Effector CD8-positive, alpha-beta T cell (primary cell): Measurements from ENCODE around the gene ARID1B.

Experiments used
- DNase-seq: peaks from one replicate; lab custom pipeline; 2025; lab: John Stamatoyannopoulos, UW

Gene ARID1B

DNA sequence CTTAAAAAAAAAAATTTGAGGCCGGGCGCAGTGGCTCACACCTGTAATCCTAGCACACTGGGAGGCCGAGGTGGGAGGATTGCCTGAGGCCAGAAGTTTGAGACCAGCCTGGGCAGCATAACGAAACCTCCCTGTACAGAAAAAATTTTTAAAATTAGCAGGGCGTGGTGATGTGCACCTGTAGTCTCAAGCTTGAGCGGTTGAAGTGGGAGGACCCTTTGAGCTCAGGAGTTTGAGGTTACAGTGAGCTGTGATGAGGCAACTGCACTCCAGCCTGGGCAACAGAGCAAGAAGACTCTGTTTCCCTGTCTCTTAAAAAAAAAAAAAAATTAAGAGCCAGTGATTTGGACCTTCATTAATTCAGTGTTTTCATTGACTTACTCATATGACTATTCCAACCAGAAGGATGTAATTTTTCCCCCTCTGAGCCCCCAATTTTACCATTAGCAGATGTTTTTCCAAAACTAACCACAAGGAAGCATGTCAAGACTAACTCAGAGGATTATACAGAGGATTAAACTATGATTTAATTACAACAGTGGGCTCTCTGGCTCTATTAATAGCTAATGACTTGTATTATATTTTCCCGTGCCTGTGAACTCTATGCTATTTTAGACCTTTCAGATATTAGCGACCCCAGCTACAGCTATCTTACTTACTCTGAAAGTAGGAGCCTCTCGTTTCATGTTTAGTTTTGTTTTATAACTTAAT, 75.1 kb downstream of the ARID1B start:
- no peak for DNase-seq

DNA sequence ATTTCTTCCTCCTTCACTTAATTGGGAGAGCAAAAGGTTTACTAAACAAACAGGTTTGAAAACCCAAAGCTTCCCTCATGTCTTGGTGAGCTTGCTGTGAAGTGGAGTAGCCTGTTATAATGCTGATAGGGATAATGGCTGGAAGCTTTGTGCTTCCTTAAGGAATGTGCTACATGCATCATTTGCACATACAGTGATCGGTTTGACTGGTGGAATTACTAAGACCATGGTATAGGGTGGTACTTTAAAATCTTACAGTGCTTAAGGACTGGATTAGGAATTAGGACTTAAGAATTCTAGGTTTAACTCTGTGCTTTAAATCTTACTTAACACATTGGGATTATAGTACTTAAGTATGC, 75.7 kb downstream of the ARID1B start:
- no peak for DNase-seq

DNA sequence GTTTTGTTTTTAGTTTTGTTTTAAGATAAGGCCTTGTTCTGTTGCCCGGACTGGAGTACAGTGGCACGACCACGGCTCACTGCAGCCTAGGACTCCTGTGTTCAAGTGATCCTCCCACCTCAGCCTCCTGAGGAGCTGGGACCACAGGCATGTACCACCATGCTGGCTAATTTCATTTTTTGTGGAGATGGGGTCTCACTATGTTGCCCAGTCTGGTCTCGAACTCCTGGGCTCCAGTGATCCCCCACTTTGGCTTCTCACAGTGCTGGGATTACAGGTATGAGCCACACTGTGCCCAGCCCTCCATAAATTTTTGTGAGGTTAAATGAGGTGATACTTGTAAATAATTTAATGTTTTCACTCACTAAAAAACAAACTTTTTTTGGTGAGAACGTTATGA, 76.6 kb downstream of the ARID1B start:
- DNase-seq = no peak

DNA sequence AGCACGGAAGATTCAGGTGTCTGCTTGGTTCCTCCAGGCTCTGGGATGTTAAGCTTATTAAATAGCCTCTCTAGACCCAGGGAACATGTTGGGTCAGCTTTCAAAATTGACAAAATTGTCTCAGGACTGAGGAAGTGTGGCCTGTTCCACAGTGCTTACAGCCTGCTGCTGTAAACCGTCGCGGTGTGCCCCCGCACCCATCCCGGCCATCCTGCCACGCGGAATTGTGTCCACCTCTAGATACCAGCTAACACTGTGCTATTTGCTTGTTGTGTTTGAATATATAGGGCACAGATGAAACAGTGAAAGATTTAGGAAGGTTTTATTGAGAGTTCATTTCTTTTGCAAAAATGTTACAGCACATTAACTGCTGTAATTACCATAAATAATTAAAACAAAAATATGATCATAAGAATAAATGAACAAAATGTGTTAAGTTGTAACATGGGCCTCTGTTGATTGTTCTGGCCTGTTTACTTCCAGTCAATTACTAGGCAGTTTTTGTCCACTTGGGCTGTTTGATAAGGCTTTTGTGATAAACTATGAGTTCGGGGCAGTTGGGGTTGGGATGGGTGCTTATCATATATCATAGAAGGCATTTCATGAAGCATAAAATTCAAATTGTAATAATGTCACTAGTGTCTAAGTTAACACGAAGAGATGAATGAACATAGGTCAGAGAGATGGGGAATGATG, 77.4 kb downstream of the ARID1B start:
- no peak for DNase-seq

DNA sequence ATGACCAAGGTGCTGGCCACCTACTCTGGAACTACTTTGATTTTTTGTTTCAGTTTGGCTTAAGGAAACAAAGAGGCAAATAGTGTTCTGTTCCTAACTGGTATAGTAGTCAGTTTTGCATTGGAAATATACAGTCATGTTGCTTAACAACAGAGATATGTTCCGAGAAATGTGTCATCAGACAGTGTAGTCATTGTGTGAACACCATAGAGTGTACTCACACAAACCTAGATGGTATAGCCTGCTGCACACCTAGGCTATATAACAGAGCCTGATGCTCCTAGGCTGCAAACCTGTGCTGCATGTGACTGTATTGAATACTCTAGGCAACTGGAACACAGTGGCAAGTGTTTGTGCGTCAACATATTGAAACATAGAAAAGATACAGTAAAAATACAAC, 80.4 kb downstream of the ARID1B start:
- no peak for DNase-seq

DNA sequence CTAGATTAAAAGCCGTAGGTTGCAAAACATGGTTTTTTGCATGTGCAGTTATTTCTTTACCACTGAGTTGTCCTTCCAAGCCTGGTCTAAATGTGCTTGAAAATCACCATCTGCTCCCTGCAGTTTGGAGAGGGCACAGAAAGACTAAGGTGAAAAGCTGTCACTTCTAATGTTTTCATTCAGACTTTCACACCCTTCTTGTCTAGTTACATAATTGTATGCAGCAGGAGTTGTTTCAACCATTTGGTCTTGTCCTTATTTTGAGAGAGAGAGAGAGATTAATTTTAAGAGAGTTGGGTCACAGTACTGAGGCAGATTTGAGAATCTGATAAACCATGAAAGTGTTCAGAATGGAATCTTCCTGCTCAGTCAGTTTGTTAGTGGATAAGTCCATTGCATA, 82.5 kb downstream of the ARID1B start:
- no peak for DNase-seq

DNA sequence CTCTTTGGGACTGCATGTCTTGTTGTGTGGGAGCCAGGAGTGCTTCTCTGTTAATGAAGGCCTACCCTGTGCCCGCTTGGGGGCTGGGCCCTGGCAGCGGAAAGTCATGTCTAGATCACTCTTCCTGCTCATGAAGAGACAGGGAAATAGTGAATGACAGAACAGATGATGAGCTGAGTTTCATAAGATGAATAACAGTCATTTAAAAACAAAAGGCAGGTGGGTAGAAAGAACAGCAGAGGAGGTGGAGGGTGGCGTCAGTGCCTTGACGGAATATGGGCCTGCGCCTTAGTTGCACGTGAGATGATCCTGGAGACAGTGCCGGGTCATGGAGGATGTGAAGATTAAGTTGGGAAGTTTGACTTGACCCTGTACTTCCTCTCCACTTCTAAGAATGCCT, 85.5 kb downstream of the ARID1B start:
- DNase-seq = no peak

DNA sequence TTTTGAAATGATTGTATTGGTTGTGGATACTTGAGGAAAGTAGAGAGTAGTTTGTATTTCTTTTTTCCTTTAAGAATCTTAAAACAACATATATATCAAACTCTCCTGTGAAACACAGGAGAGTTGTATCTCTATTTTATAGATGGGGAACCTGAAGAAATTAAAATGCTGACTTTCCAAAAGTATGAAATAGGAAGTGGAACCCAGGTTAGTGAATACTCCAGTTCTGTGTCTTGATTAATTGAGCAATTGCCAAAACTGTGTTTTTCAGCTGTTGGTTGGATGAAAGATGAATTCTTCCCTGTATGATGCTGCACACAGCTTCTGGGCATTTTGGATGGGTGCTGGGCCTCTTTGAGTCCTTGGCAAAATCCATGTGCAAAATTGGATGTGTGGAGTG, 86.3 kb downstream of the ARID1B start:
- DNase-seq = no peak

DNA sequence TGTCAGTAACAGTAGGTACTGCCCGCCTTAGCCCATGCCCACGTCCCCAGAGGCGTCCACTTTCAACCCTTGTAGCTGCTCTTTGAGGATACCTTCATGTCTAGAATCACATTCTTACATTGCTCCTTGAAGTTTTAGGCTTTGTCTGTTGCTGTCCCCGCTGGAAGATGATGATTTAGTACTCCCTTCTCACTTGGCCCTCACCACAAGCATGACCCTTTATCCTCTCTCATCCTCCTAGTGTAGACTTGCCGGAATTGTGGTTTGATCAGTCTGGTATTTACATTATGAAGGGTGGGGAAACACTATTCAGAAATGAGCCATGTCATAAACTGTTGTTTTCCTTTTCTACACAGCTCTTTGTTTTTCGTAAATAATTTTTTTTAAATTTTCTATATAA, 87.4 kb downstream of the ARID1B start:
- no peak for DNase-seq

DNA sequence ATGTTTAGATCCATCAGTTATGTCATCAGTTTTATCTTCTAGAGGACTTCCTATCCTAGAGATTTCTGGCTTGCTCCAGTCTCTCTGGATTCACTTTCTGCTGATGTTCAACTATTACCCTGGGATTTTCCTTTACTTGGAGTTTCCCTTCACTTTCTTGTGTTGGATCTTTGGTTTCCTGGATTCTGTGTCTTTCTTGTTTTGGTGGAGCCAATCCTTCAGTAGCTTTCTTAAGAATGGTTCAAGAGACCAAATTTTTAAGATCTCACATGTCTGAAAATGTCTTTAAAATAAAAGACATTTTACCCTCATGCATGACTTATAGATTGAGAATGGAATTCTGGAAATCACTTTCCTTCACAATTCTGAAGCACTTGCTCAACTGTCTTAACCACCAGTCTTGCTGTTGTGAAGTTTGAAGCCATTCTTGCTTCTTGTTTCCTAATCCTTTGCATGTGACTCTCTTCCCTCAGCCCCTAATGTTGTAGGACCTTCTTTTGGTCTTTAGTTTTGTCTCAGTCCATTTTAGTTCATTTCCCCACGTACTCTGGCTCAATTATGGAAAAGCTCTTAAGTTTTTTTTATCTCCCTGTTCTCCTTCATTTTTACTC, 87.9 kb downstream of the ARID1B start:
- no peak for DNase-seq

DNA sequence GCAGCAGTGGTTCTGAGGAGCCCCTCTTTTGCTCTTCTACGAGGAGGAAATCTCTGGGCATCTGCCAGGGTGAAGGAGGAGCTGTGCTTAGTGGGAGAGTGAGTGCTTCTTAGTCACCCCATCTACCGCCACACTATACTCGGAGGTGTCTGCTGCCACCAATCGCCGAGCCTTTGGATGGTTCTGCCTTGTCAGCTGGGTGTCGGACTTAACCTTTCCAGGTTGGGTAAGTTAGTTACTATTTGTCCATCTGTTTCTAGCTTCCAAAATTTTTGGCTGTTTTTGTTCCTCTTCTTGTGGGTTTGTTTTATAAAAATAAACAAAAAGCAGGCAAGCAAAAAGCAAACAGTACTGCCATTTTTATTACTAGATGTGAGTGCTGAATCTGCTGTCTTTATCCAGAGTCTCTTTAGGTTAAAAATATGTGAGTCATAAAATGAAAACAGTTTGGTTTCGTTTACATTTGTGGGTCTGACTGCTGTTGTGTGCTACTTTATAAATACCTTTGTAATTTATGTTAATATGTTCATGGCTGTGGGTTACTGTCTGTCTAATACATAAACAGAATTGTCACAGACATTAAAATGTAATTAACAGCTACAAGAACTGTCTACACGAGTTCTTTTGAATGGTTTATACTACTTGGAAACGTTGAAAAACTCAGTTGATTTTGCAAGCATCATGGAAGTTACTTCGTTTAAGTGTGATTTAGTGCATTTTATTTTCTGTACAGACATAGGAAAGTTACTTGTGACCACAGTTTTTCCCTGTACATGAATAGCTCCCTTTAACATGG, 89.2 kb downstream of the ARID1B start:
- no peak for DNase-seq

DNA sequence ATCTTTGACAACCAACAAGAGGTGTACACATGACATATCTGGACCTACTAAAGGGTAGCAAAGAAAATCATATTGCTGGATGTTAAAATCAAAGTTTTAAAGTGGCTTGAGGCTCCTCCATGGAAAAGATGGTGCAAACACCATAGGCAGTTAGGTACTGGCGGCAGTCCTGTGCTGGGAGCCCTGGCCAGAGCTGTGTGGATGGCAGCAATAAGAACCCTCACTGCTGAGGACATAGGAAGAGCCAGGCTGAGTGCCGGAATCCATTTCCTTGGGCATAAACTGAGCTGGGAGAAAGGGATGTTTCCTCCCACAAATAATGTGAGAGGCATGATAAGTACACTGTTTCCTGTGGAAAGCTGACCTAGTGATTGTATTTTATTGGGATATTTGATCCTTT, 89.9 kb downstream of the ARID1B start:
- no peak for DNase-seq

DNA sequence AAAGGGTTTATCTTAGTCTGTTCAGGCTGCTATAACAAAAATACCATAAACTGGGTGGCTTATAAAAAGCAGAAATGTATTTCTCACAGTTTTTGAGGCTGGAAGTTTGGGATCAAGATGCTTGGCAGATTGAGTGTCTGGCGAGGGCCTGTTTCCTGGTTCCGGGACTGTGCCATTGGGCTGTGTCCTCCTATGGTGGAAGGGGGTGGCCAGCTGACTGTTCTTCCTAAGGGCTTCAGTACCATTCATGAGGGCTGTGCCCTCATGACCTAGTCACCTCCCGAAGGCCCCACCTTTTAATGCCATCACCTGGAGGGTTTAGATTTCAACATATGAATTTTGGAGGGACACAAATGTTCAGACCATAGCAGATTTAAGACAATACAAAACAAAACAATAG, 91.2 kb downstream of the ARID1B start:
- DNase-seq = no peak

DNA sequence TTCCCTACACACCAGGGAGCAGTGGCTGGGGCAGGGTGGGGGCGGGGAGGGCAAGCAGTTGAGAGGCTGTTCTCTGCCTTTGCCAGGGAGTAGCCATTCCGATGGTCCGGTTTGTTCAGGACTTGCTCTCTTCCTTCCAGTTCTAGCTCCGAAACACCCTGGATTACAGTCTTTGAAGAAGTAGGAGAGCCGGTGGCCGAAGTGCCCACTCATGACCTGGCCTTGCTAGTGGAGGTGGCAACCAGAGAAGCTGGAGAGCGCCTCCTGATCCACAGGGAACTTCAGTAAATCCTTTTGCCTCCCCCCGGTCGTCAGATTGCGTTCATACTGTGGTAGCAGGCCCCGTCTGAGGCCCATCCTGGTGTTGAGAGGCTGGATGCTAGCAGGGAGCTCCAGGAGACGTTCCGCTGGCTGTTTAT, 92.8 kb downstream of the ARID1B start:
- DNase-seq = no peak

DNA sequence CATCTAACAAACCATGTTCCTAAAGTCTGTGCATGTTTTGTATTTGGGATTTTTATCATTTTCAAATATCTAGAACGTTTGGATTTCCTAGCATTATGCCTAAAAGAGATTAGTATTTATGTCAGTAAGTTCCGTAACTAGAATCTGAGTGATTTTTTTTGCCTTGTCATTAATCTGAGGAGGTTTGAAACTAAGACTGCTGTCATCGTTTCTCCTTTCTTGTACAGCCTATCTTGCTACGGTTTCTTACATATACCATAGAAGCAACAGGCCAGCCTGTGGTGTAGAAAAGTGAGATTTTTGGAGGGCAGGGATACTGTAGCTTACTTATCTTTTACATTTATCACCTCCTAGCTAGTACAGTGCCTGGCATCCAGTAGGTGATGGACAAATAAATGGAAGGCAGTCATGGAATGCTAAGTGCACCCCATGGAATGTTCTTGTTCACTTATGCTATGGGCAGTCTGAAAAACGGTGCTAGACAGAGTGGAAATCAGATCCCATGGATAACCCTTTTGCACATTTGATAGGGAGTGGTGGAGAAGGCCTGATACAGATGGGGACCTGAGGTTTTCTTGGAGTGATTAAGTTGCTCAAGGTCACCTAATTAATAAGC, 93.9 kb downstream of the ARID1B start:
- DNase-seq = no peak

DNA sequence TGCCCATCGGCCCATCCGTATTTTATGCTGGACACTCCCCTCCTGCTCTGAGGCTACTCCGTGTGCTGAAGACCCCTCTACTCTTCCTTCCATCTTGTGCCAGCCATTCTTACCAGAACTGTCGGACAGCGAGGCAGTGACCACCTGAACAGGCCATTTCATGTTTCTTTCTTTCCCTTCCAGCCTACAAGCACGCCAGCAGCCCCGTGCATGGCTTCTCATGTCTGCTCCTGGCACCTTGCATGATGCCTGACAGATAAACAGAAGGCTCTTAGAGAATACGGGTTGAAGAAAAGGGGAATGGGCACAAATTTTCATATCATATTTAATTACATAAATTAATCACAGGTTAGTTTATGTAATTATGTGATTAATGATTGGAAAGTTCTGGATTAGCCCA, 95.7 kb downstream of the ARID1B start:
- DNase-seq = no peak

DNA sequence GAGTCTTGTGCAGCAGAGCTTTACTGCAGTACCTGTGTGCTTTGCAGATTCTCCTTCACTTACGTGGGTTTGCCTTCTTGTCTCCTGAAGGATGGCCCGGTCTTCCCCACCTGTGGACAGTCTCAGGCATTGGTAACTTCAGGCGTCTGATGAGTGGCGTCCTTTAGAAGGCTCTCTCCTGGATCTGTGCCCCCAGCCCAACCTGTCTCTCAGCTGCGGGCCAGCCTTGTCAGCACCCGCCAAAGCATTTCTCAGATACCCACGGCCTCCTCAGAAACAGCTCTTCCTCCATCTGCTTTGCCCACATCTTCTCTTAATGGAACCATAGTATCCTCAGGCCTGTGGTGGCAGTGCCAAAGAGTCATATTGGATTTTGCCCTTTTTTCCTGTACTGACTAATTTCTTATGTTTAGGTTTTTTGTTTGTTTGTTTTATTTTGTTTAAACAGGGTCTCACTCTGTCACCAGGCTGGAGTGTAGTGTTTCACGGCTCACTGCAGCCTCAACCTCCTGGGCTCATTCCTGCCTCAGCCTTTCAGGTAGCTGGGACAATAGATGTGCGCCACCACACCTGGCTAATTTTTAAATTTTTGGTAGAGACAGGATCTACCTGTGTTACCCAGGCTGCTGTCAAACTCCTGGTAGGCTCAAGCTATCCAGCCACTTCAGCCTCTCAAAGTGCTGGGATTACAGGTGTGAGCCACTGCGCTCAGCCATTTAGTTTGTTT, 96.6 kb downstream of the ARID1B start:
- no peak for DNase-seq

DNA sequence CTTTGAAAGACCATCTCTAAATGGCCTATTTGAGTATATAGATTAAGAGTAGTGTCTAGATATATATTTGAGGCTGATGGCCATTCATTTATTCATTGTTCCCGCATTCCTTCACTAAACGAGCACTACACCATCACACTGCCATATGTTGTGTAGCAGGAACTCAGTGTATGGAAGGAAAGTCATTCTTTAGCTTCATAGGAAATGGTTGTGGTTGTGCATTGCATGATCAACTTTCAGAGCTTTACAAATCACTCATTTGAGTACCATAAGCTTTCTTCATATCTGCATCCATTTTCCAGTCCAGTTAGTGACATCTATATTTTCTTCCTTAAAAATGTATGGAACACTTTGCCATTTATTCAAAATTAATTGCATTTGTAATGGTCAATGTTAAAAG, 97.9 kb downstream of the ARID1B start:
- DNase-seq = no peak

DNA sequence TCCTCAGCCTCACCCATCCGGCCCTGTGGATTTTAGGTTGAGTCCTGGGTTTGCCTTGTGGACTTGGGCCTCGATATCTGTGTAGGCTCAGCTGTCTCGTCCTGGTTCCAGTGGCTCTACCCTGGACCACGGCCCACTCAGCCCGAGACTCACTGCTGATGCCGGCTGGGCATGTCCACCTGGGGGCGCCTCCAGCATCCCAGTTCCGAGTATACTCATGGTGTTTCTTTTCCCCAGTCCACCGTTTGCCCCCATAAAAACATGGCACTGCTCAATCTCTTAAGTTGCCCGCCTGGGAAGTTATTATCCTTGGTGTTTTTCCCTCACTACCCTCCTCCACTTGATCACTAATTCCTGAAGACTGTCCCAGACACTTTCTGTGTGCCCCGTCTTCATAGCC, 99.1 kb downstream of the ARID1B start:
- no peak for DNase-seq

DNA sequence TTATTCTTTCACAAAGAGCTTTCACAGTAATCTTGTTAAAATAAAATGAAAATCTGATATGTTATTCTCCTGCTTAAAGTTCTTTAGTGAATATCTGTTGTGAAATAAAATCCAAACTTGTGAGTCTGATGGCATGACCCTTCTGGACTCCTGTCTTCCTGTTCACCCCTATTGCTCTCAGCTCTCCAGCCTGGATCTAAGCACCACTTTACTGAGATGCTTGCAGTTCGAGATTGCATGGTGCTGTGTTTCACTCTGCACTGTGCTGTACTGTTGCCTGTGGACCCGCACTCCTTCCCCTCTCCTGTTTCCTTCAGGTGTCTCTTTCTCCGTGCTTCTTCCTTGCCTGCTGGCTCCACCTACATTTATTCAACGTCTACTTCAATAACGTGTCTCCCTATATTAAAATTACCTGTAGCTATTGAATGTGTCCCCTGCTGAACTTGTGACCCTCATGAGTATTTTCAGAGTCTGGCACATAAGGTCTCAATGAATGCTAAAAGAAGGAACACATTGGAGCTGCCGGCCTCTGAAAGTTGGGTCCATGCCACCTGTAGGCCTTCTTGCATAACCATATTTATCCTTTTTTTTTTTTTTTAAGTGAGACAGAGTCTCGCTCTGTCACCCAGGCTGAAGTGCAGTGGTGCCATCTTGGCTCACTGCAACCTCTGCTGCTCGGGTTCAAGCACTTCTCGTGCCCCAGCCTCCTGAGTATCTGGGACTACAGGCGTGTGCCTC, 100.1 kb downstream of the ARID1B start:
- DNase-seq = no peak

DNA sequence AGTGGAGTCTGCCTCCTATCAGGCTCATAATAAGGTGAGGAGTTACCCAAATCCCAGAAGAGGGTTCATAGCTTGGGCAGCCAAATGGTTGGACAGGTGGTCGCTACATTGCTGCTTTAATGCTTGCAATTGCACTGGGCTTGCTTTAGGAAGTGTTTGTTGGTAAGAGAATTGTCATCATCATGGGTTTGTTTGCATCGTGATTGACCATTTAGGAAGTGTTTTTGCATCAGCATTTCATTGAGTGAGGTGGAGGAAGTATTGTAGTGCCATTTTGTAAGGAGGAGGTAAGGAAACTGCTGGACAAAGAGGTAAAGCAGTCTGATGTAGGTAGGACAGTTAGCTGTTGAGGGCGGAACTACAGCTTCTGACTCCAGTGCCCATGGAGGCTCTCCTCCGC, 101.5 kb downstream of the ARID1B start:
- no peak for DNase-seq
